H1 (cell line): Measurements from ENCODE around the gene VAV2. TPM values are rescaled to one million over a fixed set of nuclear protein-coding genes. Genes with fewer than 3 reads are reported as not detected.

Experiments
- polyA plus RNA-seq, 7 experiments: library from polyadenylated mRNA; depleted of rRNA in 3 of 7; stranded (reverse) in 5 of 7; unstranded in 2 of 7; fragments of >200 nt in 5 of 7; fragments of 200-250 nt in 2 of 7; gene quantifications; 1 replicate in 5 of 7; 2 replicates in 1 of 7; 4 replicates in 1 of 7; pipeline versions ENCODE4 v1.2.1 to v1.2.3, GENCODE V29; 2011 to 2013; ENCODE audit warnings: missing spikeins in 2 of 7, mixed read lengths in 2 of 7
- total RNA-seq: library from RNA; stranded (reverse); fragmentation: NEBNext Ultra II Directional; extraction: Animal tissue kit (Norgen Biotek cat#: 25700); gene quantifications from 2 replicates; pipeline ENCODE4 v1.2.1, GENCODE V29; 2021
- TF ChIP-seq, protein P1 (sequence below), 3 experiments: IDR thresholded peaks; 1 replicate in 2 of 3; 2 replicates in 1 of 3; pipeline versions ENCODE4 v1.5.1 to v1.6.1; 2011; ENCODE audit warnings: low read length in 3 of 3, mild to moderate bottlenecking in 3 of 3, inconsistent platforms in 2 of 3, low read depth in 1 of 3, moderate library complexity in 1 of 3; ENCODE audit not compliant: insufficient read depth in 1 of 3; ENCODE audit errors: control extremely low read depth in 1 of 3

VAV2 gene
- total and polyA plus RNA-seq, 2 of the 8 experiments (the other 6 are each of a cell fraction or from before 2014, with no cell fraction given) = 13.6 to 37.6 TPM

DNA sequence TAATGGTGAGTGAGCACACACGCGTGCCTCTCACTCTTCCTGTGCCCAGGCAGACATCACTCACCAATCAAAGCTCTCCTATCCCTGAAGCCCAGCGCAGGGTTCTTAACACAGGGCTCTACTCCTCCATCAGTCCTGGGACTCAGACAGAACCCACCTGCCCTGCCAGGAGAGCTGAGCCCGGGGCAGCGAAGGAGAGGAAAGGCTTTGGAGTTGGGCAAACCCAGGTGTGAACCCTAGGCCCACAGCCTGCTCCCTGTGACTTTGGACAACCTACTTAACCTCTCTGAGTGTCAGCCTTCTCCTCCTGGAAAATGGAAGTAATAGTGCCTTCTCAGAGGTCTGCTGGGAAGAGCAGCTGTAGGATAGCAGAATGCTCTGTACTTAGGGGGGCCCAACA is 155.3 kb downstream of the VAV2 start (continued):
- TF ChIP-seq, protein P1, sequence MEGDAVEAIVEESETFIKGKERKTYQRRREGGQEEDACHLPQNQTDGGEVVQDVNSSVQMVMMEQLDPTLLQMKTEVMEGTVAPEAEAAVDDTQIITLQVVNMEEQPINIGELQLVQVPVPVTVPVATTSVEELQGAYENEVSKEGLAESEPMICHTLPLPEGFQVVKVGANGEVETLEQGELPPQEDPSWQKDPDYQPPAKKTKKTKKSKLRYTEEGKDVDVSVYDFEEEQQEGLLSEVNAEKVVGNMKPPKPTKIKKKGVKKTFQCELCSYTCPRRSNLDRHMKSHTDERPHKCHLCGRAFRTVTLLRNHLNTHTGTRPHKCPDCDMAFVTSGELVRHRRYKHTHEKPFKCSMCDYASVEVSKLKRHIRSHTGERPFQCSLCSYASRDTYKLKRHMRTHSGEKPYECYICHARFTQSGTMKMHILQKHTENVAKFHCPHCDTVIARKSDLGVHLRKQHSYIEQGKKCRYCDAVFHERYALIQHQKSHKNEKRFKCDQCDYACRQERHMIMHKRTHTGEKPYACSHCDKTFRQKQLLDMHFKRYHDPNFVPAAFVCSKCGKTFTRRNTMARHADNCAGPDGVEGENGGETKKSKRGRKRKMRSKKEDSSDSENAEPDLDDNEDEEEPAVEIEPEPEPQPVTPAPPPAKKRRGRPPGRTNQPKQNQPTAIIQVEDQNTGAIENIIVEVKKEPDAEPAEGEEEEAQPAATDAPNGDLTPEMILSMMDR (IDR thresholded peaks at IDR 0.05; ENCODE audit: control extremely low read depth in 1 of 3, insufficient read depth in 1 of 3, low read depth in 1 of 3, low read length in 3 of 3) = no peak
